Measurements from ENCODE around the gene PIP4K2A.
"Not testable (repeated sequence)": the region's sequence is repeated elsewhere in the genome, so short reads cannot be mapped to it uniquely, and the experiment has no call there.

Gene PIP4K2A

GRCh38 chr10:22692119-22692518, 22.3 kb downstream of the PIP4K2A start:
- not testable (repeated sequence) for FAIRE-seq

DNA sequence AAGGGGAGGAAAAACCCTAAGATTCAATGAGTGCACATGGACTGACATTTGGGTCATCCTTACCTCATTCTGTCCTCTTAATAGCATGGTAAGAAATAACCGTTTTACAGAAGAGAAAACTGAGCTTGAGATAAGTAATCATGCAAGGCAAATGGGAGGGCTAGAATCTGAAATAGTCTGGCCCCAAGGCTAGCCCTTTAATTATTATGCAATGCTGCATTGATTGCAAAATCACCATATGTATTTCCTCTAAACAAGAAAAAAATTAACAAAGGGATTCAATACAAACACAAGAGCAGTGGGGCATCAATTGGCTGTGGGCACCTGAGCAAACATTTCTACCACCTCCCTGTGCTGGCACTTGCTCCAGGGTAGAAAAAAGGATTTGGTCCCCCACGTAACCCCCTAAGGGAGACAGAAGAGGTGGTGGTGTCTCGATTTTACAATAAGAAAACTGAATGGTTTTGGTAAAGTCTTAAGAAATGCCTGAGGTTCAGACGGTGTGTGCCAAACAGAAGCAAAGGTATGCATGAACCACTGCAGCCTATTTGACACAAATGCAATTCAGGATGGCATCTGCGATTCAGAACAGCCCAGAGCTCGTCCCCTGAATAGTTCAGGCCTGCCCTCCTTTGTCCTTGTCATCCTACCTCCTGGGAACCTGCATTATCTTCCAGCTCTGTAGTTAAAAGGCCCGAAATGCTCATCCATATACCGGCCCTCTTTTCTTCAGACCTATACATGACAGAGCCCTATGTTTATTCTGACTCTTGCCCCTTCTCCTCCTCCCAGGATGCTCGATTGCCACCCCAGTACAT, 23.6 kb downstream of the PIP4K2A start:
- FAIRE-seq, result no peak

DNA sequence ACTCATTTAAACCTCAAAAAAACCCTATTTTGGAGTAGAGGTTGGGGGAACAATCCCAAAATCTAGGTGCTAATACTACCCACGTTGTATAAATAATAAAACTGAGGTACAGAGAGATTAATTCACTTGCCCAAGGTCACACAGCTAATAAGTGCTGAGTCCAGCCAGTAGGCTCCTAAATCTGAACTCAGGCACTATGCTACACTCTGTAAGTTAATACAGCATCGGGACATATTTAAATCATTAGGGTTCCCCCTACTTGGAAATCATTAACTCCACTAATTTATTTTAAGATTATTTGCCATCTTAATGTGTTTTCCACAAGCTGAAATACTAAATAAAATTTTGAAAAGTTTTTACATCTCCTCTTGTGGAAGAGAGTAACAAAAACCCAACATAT, 24.2 kb downstream of the PIP4K2A start:
- no peak for FAIRE-seq

DNA sequence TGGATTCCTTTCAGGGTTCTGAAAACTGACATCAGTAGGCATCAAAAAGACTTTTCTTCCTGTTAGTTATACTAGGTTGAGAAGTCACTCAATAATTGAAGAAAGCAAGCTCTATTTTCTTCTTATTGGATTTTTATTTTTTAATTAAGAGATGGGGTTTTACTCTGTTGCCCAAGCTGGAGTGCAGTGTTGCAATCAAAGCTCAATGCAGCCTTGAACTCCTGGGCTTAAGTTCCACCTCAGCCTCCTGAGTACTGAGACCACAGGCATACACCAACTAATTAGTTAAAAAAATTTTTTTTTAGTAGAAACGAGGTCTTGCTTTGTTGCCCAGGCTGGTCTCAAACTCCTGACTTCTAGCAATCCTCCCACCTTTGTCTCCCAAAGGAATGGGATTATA, 28.0 kb downstream of the PIP4K2A start:
- no peak for FAIRE-seq

GRCh38 chr10:22685926-22686325, 28.5 kb downstream of the PIP4K2A start:
- no peak for FAIRE-seq

DNA sequence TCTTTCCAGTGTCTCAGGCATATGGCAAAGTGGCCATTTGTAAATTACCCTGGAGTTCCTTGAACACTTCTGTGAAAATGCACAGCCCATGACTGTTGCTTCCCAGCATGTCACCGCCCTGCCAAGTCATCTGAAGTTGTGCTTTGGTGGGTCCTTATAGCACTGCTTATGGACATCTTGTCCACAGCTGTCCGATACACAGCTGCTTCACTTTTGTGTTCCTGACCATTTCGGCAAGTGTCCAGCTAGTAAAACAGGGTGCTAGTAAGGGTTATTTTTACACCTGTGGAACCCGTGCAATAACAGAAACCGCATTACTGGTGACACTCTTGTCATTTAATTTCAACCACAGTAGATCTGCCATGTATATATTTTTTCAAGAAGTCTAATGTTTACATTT, 29.7 kb downstream of the PIP4K2A start:
- FAIRE-seq, result no peak

- FAIRE-seq, result no peak
Observed at GRCh38 chr10:22683140-22683389, 31.3 kb downstream of the PIP4K2A start.

DNA sequence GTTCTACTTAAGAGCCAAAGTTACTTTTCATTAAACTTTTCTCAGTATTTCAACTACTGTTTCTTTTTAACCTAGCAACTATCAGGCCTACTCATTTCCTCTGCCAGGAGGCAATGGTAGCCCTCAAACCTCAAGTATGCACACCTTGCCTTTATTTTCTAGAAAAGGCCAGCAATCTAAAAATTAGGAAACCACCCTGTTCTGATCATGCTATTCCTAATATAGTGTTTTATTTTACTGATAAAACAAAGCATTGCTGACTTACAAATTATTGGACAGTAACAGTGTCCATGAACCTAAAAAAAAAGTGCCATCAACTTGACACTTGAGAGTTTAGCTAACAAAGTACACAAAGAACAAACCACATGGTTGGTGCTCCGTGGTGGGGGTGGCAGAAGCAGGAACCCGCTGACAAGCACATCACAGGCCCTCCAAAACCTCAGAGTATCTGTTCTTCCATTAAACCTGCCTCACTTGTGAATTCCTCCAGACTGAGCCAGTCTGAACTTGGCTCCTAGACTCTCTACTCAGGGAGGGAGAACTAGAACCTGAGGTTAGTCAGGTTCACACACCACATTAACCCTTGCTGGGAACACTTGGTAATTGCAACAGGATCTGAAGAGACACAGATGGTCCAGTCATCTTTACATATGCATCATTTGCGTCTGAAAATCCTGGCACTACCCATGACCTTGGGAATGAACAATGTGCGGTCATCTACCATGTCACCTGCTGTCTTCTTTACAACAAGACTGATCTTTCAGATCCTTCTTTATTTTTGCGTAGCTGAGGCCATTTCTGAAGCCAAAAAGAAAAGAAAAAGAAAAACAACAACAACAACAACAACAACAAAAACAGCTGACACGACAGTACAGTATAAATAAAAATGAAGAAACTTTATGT, 31.9 kb downstream of the PIP4K2A start:
- no peak for FAIRE-seq

- FAIRE-seq, result no peak
Observed at GRCh38 chr10:22681783-22682183, 32.6 kb downstream of the PIP4K2A start.

DNA sequence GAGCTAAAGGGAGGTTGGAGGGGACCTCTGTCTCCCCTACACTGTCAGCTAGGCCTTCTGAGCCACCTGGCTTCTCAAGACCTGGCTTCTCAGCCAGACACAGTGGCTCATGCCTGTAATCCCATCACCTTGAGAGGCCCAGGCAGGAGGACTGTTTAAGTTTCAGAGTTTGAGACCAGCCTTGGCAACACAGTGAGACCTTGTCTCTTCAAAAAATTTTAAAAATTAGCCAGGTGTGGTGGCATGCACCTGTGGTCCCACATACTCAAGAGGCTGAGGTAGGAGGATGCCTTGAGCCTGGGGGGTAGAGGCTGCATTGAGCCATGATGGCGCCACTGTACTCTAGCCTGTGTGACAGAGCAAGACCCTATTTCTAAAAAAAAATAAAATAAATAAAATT, 33.1 kb downstream of the PIP4K2A start:
- no peak for FAIRE-seq

- no peak for FAIRE-seq
Observed at GRCh38 chr10:22679608-22680007, 34.8 kb downstream of the PIP4K2A start.

DNA sequence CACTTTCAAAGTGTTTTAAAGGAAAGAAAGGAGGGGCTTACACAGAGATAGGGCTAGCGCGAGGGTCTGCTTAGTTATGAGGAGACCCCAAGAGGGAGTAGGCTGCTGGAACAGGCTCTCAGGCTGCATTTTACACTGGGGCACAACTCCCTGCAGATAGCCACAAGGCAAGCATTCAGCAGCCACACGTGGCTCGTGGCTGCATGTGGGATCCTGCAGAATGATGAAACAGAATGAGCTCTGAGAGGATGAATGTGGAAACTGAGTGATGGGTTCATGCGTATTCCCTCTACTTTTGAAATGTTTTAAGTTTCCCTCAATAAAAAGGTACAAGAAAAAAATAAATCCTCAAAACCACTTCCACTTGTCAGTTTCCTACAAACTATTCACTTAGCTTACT, 37.0 kb downstream of the PIP4K2A start:
- no peak for FAIRE-seq

GRCh38 chr10:22676435-22676834, 37.9 kb downstream of the PIP4K2A start:
- FAIRE-seq, result no peak

DNA sequence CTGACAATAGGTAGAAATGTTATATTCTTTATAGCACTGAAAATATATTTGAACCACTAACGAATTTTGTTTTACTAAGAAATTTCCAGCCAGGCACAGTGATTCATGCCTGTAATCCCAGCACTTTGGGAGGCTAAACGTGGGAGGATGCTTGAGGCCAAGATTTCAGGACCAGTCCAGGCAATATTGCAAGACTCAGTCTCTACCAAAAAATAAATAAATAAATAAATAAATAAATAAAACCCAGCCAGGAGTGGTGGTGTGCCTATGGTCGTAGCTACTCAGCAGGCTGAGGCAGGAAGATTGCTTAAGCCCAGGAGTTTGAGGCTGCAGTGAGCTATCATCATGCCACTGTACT, 39.8 kb downstream of the PIP4K2A start:
- FAIRE-seq, result no peak

GRCh38 chr10:22673785-22674572, 40.4 kb downstream of the PIP4K2A start:
- no peak for FAIRE-seq

GRCh38 chr10:22673091-22673392, 41.3 kb downstream of the PIP4K2A start:
- no peak for FAIRE-seq

DNA sequence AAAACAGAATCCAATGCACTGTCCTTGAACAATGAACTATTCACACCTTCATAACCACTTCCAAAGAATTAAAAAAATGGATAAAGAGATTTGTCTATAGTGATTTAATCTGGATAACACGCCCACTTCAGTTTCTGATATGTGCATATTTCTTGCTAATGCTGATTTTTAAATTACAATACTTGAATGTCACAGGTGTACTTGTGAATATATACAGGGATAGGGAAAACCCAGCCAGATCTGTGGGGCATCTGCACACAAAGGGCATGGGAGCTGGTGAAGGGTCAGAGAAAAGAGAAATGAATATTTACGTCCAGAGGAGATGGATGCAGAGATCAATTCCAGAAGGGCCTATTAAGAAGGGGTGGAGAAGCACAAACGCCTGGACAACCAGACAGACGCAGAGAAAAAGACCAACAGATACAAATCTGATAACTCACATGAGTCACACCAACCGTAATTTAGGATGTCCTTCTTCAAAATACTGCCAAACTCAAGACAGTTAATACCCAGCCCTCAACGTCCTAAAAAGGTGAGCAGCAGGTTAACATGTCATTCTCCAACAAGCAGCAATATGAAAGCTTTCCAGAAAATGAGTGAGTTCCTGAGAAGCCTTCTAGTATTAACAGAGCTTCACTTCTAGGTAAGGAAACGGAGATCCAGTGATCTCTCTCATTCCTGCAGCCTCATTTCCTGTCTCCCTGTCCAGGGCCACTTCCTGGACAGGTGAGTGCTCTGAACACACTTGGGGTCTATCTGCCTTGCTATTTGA, 41.9 kb downstream of the PIP4K2A start:
- FAIRE-seq, result no peak

GRCh38 chr10:22670788-22671187, 43.6 kb downstream of the PIP4K2A start:
- no peak for FAIRE-seq

GRCh38 chr10:22669163-22669711, 45.1 kb downstream of the PIP4K2A start:
- no peak for FAIRE-seq

DNA sequence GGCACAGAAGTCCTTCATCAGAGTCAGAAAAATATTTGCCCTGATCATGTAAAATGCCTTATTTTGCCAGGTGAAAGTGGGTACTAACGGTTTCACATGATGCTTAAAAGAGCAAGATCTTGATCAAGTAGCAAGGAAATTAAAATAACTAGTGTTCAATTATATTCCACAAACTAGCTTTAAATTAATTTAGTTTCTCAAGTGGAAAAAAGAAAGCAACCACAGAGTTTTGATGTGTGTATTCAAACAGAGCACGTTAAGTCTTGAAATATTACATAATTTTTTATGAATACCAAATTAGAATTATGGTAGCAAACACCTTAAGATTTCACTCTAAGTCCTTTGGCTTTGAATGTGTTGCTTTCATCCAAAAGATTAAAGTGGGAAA, 47.3 kb downstream of the PIP4K2A start:
- no peak for FAIRE-seq

GRCh38 chr10:22666287-22667092, 47.9 kb downstream of the PIP4K2A start:
- FAIRE-seq, result no peak

- no peak for FAIRE-seq
Observed at GRCh38 chr10:22665329-22665728, 49.0 kb downstream of the PIP4K2A start.

Measured in islet of Langerhans (tissue), 1 donor.